NCI-H524 treated with DMSO at 0.1 percent for 48 hours (cell line): ENCODE results near the gene ZDBF2.
"Not testable (repeated sequence)": the region's sequence is repeated elsewhere in the genome, so short reads cannot be mapped to it uniquely, and the experiment has no call there.

ENCODE experiments used
- DNase-seq: peaks from one replicate; lab custom pipeline; 2025; lab: John Stamatoyannopoulos, UW

ZDBF2 gene

GRCh38 chr2:206324869-206325268, 50.4 kb downstream of the ZDBF2 start:
- no peak for DNase-seq

GRCh38 chr2:206328974-206329373, 54.5 kb downstream of the ZDBF2 start:
- DNase-seq, result no peak

- DNase-seq, result no peak
Measured at GRCh38 chr2:206336861-206337260, 62.4 kb downstream of the ZDBF2 start.

GRCh38 chr2:206337956-206338355, 63.5 kb downstream of the ZDBF2 start:
- DNase-seq, result no peak

- no peak for DNase-seq
Measured at GRCh38 chr2:206341396-206341795, 66.9 kb downstream of the ZDBF2 start.

- DNase-seq, result no peak
Measured at GRCh38 chr2:206343144-206343543, 68.7 kb downstream of the ZDBF2 start.

GRCh38 chr2:206343816-206344215, 69.4 kb downstream of the ZDBF2 start:
- no peak for DNase-seq

GRCh38 chr2:206345606-206346005, 71.1 kb downstream of the ZDBF2 start:
- no peak for DNase-seq

GRCh38 chr2:206349375-206349774, 74.9 kb downstream of the ZDBF2 start:
- no peak for DNase-seq

GRCh38 chr2:206352571-206352970, 78.1 kb downstream of the ZDBF2 start:
- no peak for DNase-seq

- DNase-seq, result no peak
Measured at GRCh38 chr2:206353685-206354084, 79.2 kb downstream of the ZDBF2 start.

- no peak for DNase-seq
Measured at GRCh38 chr2:206354129-206354528, 79.7 kb downstream of the ZDBF2 start.

GRCh38 chr2:206356840-206357239, 82.4 kb downstream of the ZDBF2 start:
- not testable (repeated sequence) for DNase-seq

GRCh38 chr2:206360840-206361239, 86.4 kb downstream of the ZDBF2 start:
- not testable (repeated sequence) for DNase-seq

GRCh38 chr2:206361407-206362045, 87.1 kb downstream of the ZDBF2 start:
- no peak for DNase-seq
